ENCODE data around the gene DNAI1. TPM values are rescaled to one million over a fixed set of nuclear protein-coding genes. Genes with fewer than 3 reads are reported as not detected.

Gene DNAI1
- total RNA-seq = not detected
- long read RNA-seq = 0 reads

DNA sequence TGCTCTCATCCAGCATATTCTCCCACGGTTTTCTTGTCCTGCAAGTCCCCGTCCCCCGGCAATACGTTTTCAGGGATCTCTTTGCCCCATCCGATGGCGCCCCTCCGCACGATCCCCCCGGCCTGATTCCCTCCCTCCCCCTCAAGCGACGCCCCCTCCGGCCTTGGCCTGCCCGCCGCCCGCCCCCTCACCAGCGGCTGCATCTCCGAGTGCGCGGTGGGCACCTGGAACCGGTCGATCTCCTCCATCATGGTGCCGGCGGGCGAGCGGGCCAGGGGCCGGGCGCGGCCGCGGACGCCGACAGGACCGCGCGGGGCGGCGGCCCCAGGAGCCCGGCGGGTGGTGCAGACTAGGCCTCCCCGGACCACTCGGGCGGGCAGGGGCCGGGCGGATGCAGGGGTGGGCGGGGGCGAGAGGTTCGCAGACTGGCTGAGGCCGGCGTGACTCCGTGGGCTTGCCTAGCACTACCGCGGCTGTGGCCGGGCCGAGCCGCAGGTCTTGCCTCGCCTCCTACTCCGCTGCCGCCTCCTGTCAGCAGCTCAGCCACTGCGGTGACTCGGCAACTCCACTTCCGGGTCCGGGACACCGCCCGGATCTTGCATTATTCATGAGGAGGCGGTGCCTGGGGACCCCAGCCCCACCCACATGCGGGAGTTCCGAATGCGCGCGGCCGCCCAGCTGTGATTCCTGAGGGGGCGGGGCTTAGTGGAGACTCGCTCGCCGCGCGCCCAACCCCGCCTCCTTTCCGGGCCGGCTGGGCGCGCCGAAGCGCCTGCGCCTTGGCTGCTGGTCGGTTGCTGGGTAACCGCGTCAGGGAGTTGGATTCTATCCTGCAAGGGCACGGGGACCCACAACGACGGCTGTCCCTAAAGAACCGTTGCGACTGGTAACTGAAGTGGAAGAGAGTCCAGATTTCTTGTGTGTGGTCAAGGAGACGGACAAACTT is at the start of gene DNAI1, which contains the start of gene FAM219A:
TSS of gene DNAI1 (plus strand) at position 793 of the 946 bp plus-strand sequence. CDS start 201 bp downstream, outside the sequence.
TSS of gene FAM219A (minus strand) at position 558 of the 946 bp plus-strand sequence. CDS start at position 251, 307 bp downstream.
- H3K9me3 ChIP-seq (replicated peaks) = no peaks in the 10 kb centered on the region
- H3K36me3 ChIP-seq = no peaks in the 10 kb centered on the region
- H3K27me3 ChIP-seq (ENCODE audit: low read depth) = no peaks in the 10 kb centered on the region
- DNase-seq = peak; percentile 98
- TF ChIP-seq, protein P1, sequence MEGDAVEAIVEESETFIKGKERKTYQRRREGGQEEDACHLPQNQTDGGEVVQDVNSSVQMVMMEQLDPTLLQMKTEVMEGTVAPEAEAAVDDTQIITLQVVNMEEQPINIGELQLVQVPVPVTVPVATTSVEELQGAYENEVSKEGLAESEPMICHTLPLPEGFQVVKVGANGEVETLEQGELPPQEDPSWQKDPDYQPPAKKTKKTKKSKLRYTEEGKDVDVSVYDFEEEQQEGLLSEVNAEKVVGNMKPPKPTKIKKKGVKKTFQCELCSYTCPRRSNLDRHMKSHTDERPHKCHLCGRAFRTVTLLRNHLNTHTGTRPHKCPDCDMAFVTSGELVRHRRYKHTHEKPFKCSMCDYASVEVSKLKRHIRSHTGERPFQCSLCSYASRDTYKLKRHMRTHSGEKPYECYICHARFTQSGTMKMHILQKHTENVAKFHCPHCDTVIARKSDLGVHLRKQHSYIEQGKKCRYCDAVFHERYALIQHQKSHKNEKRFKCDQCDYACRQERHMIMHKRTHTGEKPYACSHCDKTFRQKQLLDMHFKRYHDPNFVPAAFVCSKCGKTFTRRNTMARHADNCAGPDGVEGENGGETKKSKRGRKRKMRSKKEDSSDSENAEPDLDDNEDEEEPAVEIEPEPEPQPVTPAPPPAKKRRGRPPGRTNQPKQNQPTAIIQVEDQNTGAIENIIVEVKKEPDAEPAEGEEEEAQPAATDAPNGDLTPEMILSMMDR (IDR thresholded peaks at IDR 0.05; ENCODE audit: borderline replicate concordance) = no peak
- intact Hi-C loops (cut with micrococcal nuclease) = no loop called here
- H3K4me1 ChIP-seq = peaks cover 51% of the 10 kb centered on the region
- H3K4me3 ChIP-seq = peak within 1 kb of the TSS; percentile 98
- H3K27ac ChIP-seq (replicated peaks) = peak within 1 kb of the TSS; percentile 91

DNA sequence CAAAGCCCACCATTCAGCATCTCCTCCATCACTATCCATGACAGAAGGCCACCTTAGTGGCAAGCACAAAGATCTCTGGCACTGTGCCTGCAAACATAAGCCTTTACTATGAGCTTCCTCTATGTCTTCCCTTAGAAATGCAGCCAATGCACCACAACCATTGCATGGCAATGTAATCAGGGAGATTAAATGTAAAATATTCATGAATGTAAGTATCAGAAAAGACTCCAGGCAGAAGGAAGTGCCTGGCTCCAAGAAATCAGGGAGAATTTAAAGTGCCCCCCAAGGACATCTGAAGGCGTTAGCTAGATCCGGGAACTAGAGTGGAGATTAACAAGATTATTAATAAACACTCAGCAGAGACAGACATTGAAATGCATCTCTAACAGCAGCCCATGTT is 49.5 kb upstream of the DNAI1 start:
- Histone ChIP-seq H3K27me3 (ENCODE audit: low read depth) (no peaks in the 10 kb centered on the region), H3K4me3 (no peak overlapping the region), H3K27ac (replicated peaks) (no peak overlapping the region), H3K4me1 (no peaks in the 10 kb centered on the region), H3K9me3 (replicated peaks) (no peaks in the 10 kb centered on the region), H3K36me3 (peaks cover 17% of the 10 kb centered on the region)
- intact Hi-C loops (cut with micrococcal nuclease) = loop anchor here (10.0 kb wide), 2 partner anchors 96 to 196 kb away; no protein-coding TSS in a partner anchor
- TF ChIP-seq, protein P1 (IDR thresholded peaks at IDR 0.05; ENCODE audit: borderline replicate concordance) = no peak
- no peak for DNase-seq

DNA sequence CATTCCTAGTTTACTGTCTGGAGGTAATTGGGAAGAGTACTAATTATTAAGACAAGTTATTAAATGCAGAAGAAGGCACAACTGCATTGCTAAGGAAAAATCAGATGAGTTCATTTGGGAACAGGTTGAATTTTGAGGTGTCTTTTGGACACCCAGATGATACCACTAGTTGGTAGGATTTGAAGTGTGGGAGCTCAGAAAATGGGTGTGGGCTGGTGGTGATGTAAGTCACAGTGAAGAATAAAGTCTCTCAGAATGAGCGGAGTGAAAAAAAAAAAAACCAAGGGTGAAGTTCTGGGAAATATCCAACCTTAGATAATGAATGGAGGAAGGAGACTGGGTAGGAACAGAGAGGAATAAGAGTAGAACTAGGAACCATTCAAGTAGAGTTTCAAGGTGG is 46.3 kb upstream of the DNAI1 start:
- no peaks in the 10 kb centered on the region for H3K4me1 ChIP-seq
- no peak overlapping the region for H3K4me3 ChIP-seq
- H3K27me3 ChIP-seq (ENCODE audit: low read depth) = no peaks in the 10 kb centered on the region
- TF ChIP-seq, protein P1 (IDR thresholded peaks at IDR 0.05; ENCODE audit: borderline replicate concordance) = no peak
- H3K27ac ChIP-seq (replicated peaks) = no peak overlapping the region
- DNase-seq = no peak
- H3K9me3 ChIP-seq (replicated peaks) = no peaks in the 10 kb centered on the region
- H3K36me3 ChIP-seq = no peaks in the 10 kb centered on the region
- intact Hi-C loops (cut with micrococcal nuclease) = no loop called here

DNA sequence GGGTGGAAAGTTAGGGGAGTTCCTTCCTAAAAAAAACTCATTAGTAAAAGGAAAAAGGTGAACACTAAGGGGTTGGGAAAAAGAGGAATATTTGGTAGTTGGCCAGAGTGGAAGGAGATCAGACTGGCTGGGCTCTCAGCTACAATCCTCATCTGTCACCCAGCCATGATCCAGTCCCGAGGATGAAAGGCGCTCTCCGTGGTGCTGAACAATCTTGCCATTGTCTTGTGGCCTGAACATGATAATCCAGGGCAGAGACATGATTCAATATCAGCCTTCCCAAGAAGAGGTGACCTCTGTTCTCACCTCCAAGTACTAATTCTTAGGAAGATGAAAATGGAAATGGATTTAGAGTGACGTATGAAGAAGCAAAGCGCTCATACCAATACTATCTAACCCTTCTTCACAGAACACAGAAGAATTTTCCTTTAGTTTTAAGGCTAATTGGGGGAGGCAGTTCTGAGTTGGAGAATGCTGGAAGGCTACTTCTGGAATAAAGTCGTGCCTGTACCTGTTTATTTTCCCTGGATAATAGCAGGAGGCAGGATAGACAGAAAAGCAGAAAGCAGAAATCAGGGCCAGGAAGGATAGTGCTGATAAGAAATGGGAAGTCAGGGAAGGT is 45.3 kb upstream of the DNAI1 start:
- H3K4me3 ChIP-seq = no peak overlapping the region
- H3K4me1 ChIP-seq = no peaks in the 10 kb centered on the region
- TF ChIP-seq, protein P1 (IDR thresholded peaks at IDR 0.05; ENCODE audit: borderline replicate concordance) = no peak
- no peaks in the 10 kb centered on the region for H3K36me3 ChIP-seq
- DNase-seq = no peak
- intact Hi-C loops (cut with micrococcal nuclease) = no loop called here
- no peaks in the 10 kb centered on the region for H3K27me3 ChIP-seq (ENCODE audit: low read depth)
- no peaks in the 10 kb centered on the region for H3K9me3 ChIP-seq (replicated peaks)
- no peak overlapping the region for H3K27ac ChIP-seq (replicated peaks)

DNA sequence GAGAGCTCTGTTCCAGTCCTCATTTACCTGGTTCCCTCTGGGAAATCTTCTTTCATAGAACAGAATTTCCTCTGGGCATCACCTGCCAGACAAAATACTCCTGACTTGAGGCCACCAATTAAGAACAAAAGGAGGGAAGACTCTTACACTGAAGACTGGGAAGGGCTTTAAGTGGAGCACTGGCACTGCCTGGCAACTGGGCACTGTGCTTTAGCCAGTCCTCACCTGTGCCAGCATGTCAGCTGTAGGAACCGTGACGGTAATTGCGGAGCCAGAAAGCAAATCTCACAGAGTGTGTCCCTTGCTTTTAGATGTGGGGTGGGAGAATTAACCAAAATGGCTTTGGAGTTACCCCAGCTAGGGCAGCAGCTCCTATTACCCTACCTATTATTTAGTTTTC is 40.9 kb upstream of the DNAI1 start:
- intact Hi-C loops (cut with micrococcal nuclease) = no loop called here
- DNase-seq = no peak

More for the DNA sequence above, 40.9 kb upstream of the DNAI1 start:
- no peak overlapping the region for H3K27ac ChIP-seq (replicated peaks)
- TF ChIP-seq, protein P1 (IDR thresholded peaks at IDR 0.05; ENCODE audit: borderline replicate concordance) = no peak
- H3K4me1 ChIP-seq = peaks cover 22% of the 10 kb centered on the region
- no peaks in the 10 kb centered on the region for H3K27me3 ChIP-seq (ENCODE audit: low read depth)
- no peak overlapping the region for H3K4me3 ChIP-seq
- no peaks in the 10 kb centered on the region for H3K36me3 ChIP-seq
- H3K9me3 ChIP-seq (replicated peaks) = no peaks in the 10 kb centered on the region
